ENCODE results near the gene RADIL.

The RADIL gene

DNA sequence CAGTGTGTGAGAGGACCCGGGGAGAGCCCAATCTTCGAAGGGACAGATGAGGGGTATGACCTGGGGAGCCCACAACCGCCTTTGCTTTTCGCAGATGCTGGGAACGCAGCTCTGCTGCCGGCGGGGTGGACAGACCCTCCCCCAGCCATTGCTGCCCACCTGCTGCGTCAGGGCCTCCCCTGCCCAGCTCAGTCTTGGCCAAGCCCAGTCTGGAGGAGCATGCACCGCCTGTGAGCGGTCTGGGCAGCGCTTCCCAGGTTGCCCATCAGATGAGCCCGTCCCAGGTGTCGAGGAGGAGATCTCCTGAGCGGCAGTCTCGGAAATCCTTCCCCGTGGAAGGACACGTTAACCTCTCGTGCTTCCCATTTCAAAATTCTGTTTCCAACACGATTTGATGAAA lies 125.4 kb downstream of the RADIL start:
- Histone ChIP-seq H3K9me3 (ENCODE audit: insufficient read depth, low read length) (no peaks in the 10 kb centered on the region), H3K79me2 (ENCODE audit: low read length) (no peaks in the 10 kb centered on the region; the same call in 1 of the 2 replicates), H3K9ac (ENCODE audit: low read length) (no peak overlapping the region), H3K27me3 (ENCODE audit: low read depth, low read length) (no peaks in the 10 kb centered on the region), H3K4me2 (ENCODE audit: low read length) (no peak overlapping the region), H3K36me3 (replicated peaks; ENCODE audit: low read depth, low read length) (peaks cover 10% of the 10 kb centered on the region), H3K4me1 (ENCODE audit: low read length) (peaks cover 3% of the 10 kb centered on the region; the same call in 1 of the 2 replicates), H2AFZ (ENCODE audit: low read depth, low read length) (no peak overlapping the region), H3K27ac (ENCODE audit: low read length) (no peak overlapping the region; the same call in 1 of the 2 replicates), H4K20me1 (ENCODE audit: insufficient read depth, low read length) (peaks cover 7% of the 10 kb centered on the region; the same call in 1 of the 2 replicates), H3K4me3 (ENCODE audit: low read length) (no peak overlapping the region)
- TF ChIP-seq, protein P1, sequence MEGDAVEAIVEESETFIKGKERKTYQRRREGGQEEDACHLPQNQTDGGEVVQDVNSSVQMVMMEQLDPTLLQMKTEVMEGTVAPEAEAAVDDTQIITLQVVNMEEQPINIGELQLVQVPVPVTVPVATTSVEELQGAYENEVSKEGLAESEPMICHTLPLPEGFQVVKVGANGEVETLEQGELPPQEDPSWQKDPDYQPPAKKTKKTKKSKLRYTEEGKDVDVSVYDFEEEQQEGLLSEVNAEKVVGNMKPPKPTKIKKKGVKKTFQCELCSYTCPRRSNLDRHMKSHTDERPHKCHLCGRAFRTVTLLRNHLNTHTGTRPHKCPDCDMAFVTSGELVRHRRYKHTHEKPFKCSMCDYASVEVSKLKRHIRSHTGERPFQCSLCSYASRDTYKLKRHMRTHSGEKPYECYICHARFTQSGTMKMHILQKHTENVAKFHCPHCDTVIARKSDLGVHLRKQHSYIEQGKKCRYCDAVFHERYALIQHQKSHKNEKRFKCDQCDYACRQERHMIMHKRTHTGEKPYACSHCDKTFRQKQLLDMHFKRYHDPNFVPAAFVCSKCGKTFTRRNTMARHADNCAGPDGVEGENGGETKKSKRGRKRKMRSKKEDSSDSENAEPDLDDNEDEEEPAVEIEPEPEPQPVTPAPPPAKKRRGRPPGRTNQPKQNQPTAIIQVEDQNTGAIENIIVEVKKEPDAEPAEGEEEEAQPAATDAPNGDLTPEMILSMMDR (IDR thresholded peaks at IDR 0.05; ENCODE audit: low read depth, low read length), result no peak
- no peak for TF ChIP-seq EZH2phosphoT487 (IDR thresholded peaks at IDR 0.05; ENCODE audit: low read depth)

DNA sequence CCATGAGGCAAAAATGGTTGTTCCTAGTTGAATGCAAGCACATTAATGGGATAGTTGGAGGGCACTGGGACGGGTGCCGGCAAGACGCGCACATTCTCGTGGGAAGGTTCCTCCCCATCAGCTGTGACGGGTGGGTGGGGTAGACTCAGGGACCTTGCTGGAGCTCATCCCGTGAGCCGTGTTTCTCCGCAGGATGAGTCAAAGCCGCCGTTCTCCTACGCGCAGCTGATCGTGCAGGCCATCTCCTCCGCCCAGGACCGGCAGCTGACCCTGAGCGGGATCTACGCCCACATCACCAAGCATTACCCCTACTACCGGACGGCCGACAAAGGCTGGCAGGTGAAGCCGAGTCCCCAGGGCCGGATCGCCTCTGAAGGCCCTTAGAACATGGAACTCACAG lies 128.5 kb downstream of the RADIL start:
- peaks cover 9% of the 10 kb centered on the region; the same call in 1 of the 2 replicates for H4K20me1 ChIP-seq (ENCODE audit: insufficient read depth, low read length)
- H3K9ac ChIP-seq (ENCODE audit: low read length), result no peak overlapping the region
- H3K4me3 ChIP-seq (ENCODE audit: low read length), result no peak overlapping the region
- peaks cover 10% of the 10 kb centered on the region for H3K36me3 ChIP-seq (replicated peaks; ENCODE audit: low read depth, low read length)
- H3K27ac ChIP-seq (ENCODE audit: low read length), result no peak overlapping the region
- H3K4me1 ChIP-seq (ENCODE audit: low read length), result peaks cover 3% of the 10 kb centered on the region
- no peak for TF ChIP-seq EZH2phosphoT487 (IDR thresholded peaks at IDR 0.05; ENCODE audit: low read depth)
- TF ChIP-seq, protein P1 (IDR thresholded peaks at IDR 0.05; ENCODE audit: low read depth, low read length), result no peak
- H3K79me2 ChIP-seq (ENCODE audit: low read length), result no peaks in the 10 kb centered on the region; the same call in 1 of the 2 replicates
- H3K27me3 ChIP-seq (ENCODE audit: low read depth, low read length), result no peaks in the 10 kb centered on the region
- no peak overlapping the region for H3K4me2 ChIP-seq (ENCODE audit: low read length)
- H3K9me3 ChIP-seq (ENCODE audit: insufficient read depth, low read length), result no peaks in the 10 kb centered on the region
- no peak overlapping the region for H2AFZ ChIP-seq (ENCODE audit: low read depth, low read length)

DNA sequence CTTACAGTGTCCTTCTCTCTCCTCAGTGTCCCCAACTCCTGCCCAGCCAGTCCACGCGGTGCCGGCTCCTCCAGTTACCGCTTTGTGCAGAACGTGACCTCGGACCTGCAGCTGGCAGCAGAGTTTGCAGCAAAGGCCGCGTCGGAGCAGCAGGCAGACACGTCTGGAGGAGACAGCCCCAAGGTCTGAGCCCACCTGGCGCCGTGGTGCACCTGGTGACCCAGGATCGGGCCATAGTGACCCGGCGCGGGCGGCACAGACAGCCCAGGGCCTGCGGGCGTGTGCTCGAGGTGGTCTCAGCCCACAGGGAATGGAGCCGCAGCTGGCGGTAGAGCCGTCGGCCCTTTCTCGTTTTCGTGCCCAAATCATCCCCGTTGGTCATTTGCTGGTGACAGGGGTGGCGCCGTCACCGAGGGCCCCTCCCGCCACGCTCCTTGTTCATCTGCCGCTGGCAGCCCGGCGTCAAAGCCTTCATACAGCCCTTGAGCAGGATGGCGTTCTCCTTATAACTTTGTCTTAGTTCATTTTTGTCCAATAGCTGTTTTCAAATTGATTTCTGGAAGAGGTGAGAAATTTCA lies 129.0 kb downstream of the RADIL start:
- Histone ChIP-seq H3K9me3 (ENCODE audit: insufficient read depth, low read length) (no peaks in the 10 kb centered on the region), H3K27ac (ENCODE audit: low read length) (no peak overlapping the region), H3K27me3 (ENCODE audit: low read depth, low read length) (no peaks in the 10 kb centered on the region), H3K4me1 (ENCODE audit: low read length) (peaks cover 3% of the 10 kb centered on the region), H3K4me3 (ENCODE audit: low read length) (no peak overlapping the region), H3K79me2 (ENCODE audit: low read length) (no peaks in the 10 kb centered on the region; the same call in 1 of the 2 replicates), H2AFZ (ENCODE audit: low read depth, low read length) (no peak overlapping the region), H3K36me3 (replicated peaks; ENCODE audit: low read depth, low read length) (peaks cover 10% of the 10 kb centered on the region), H4K20me1 (ENCODE audit: insufficient read depth, low read length) (peaks cover 9% of the 10 kb centered on the region; the same call in 1 of the 2 replicates), H3K4me2 (ENCODE audit: low read length) (no peak overlapping the region), H3K9ac (ENCODE audit: low read length) (no peak overlapping the region)
- TF ChIP-seq, protein P1 (IDR thresholded peaks at IDR 0.05; ENCODE audit: low read depth, low read length), result no peak
- TF ChIP-seq EZH2phosphoT487 (IDR thresholded peaks at IDR 0.05; ENCODE audit: low read depth), result no peak

DNA sequence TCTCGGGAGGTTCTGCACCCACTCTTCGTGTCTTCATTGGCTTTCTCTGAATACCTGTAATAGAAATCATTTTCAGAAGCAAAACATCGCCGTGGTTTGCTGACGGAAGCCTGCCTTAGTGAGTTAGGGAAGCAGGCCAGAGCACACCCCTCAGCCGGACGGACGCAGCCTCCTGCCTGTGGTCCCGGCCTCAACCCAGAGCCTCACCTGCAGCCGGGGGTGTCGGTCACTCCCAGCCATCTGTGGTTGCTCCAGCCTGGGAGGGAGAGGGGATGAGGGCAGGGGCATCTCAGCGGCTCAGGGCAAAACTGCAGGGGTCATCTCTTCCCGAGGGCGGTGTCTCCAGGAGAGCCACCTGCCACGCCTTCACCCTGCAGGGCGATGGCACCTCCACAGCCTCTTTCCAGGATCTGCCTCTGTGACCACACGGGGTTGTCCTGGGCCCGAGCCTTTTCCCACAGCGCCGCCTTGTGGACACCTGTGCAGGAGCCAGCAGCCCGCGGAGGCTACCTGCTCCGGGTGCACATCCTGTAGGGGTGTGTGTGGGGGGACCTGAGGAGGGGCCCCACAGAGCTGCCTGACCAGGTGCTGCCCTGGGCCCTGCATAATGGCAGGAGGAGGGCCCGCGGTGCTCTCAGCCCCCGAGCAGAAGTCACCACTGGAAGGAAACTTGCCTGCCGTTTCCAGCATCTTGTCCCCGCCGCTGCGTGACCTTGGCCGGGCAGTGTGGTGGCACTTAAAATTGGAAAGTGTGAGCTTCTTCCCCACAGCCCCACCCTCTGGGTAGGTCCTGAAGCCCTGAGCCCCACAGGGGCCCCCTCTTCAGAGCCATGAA lies 129.7 kb downstream of the RADIL start:
- peaks cover 9% of the 10 kb centered on the region; the same call in 1 of the 2 replicates for H4K20me1 ChIP-seq (ENCODE audit: insufficient read depth, low read length)
- no peaks in the 10 kb centered on the region for H3K27me3 ChIP-seq (ENCODE audit: low read depth, low read length)
- no peak overlapping the region for H3K4me2 ChIP-seq (ENCODE audit: low read length)
- no peaks in the 10 kb centered on the region; the same call in 1 of the 2 replicates for H3K79me2 ChIP-seq (ENCODE audit: low read length)
- TF ChIP-seq, protein P1 (IDR thresholded peaks at IDR 0.05; ENCODE audit: low read depth, low read length), result peak; percentile 58
- no peak for TF ChIP-seq EZH2phosphoT487 (IDR thresholded peaks at IDR 0.05; ENCODE audit: low read depth)
- no peak overlapping the region for H2AFZ ChIP-seq (ENCODE audit: low read depth, low read length)
- H3K36me3 ChIP-seq (replicated peaks; ENCODE audit: low read depth, low read length), result peaks cover 10% of the 10 kb centered on the region
- H3K4me1 ChIP-seq (ENCODE audit: low read length), result peaks cover 3% of the 10 kb centered on the region
- no peaks in the 10 kb centered on the region for H3K9me3 ChIP-seq (ENCODE audit: insufficient read depth, low read length)
- H3K27ac ChIP-seq (ENCODE audit: low read length), result no peak overlapping the region
- H3K9ac ChIP-seq (ENCODE audit: low read length), result no peak overlapping the region
- H3K4me3 ChIP-seq (ENCODE audit: low read length), result no peak overlapping the region

All from OCI-LY3 (cell line).